Stimulated activated CD4-positive, alpha-beta T cell treated with anti-CD3 and anti-CD28 coated beads, TNF-alpha, amount 100 ng/mL, for 24 hours (primary cell): ENCODE results near the gene SMCO1.
"Not testable (repeated sequence)": the region's sequence is repeated elsewhere in the genome, so short reads cannot be mapped to it uniquely, and the experiment has no call there.

Experiments
- DNase-seq, 3 experiments: peaks; one replicate each; pipeline ENCODE4 v3.0.0-alpha.2; 2020; ENCODE audit warnings: low read depth in 3 of 3

Gene SMCO1

GRCh38 chr3:196492080-196492479 lies 23.1 kb downstream of the SMCO1 start:
- no peak for DNase-seq

DNA sequence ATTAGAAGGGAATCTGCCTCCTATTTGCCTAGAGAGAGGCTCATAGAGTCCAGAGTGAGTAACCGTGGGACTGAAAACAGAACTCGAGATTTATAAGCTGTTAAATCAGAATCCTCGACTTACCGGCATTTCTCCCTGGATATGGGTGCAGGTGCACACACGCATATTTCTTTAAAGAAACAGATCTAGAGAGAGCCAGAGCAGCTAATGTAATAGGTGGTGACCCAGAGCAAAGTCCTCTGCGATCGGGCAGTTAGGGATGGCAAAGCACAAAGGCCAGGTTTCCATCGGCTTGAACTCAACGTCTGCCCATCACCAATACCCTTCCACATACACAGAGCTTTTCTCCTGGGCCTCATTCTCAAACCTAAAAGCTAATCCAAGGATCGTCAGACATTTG lies 25.4 kb downstream of the SMCO1 start:
- no peak for DNase-seq

GRCh38 chr3:196486263-196486662 lies 28.9 kb downstream of the SMCO1 start:
- DNase-seq = no peak

- DNase-seq = no peak
These were observed 37.5 kb downstream of the SMCO1 start for GRCh38 chr3:196477678-196478077.

DNA sequence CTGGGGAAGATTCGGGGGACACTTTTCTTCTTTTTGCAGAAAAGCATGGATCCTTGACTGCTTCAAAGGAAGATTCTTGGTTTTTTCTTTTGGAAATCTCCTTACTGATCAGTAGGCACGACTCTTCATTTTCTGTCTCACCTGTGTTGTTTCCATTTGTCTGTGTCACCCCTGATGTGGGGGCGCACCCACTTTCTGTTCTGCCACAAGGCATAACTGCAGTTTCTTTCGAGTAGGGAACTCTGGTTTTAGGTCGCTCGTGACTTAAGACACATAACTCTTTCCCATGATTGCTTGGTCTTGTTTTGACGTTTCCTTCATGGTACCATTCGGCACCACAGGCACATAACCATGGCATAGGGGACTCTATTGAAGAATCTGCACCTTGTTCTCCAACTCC lies 42.9 kb downstream of the SMCO1 start:
- no peak for DNase-seq

DNA sequence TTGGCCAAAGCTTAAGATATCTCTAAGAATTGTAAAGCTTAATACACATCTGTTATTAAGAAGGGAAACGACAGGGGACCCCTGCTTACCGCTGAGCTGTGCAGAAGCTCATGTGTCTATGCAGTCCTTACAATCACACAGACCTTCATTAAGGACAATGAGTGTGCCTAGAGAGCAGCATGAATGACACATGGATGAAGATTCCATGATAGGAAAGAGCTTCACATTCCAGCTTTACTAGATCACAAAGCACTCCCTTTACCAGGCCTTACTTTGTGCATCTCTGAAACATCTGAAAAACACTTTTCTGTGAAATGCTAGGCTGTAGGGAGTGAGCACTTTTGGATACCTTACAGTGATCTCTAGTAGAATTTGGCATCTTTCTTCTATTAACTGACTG lies 43.6 kb downstream of the SMCO1 start:
- no peak for DNase-seq

- not testable (repeated sequence) for DNase-seq
These were observed 45.0 kb downstream of the SMCO1 start for GRCh38 chr3:196470182-196470581.

DNA sequence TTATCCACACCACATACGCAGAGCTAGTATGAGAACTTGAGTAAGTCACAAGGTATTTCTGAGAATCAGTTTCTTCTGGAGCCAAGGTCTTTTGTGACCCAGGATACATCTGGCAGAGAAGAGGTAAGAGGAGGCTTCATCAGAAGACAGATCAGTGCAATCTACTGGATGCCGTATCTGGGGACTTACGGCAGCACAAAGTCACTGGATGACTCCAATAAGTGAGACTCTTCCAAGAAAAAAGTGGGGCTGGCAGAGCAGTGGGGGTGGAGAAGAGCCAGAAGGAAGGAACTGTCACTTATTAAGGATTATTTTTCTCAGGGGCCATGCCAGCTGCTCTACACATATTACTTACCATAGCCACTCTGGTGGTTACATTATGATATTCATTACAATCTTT lies 51.3 kb downstream of the SMCO1 start:
- DNase-seq = no peak

- DNase-seq = no peak
These were observed 51.7 kb downstream of the SMCO1 start for GRCh38 chr3:196463478-196463756.

- DNase-seq = not testable (repeated sequence)
These were observed 52.3 kb downstream of the SMCO1 start for GRCh38 chr3:196462680-196463477.

GRCh38 chr3:196458063-196458462 lies 57.1 kb downstream of the SMCO1 start:
- no peak for DNase-seq

DNA sequence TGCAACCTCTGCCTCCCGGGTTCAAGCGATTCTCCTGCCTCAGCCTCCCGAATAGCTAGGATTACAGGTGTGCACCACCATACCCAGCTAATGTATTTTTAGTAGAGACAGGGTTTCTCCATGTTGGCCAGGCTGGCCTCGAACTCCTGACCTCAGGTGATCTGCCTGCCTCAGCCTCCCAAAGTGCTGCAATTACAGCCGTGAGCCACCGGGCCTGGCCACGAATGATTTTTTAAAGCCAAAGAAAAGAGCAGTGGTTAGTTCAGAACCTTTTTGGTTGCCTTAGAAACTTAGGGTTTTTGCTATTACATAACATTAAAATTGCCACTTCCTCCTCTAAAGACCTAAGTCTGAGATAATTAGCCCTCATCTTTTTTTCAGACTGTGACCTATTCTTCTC lies 57.7 kb downstream of the SMCO1 start:
- DNase-seq = not testable (repeated sequence)
